ENCODE results near the gene LAMA3. TPM values are rescaled to one million over a fixed set of nuclear protein-coding genes. Genes with fewer than 3 reads are reported as not detected.

Gene LAMA3
- total RNA-seq, 2 donors from 2014 or later, result 0.07 TPM; not detected in 1

Other genes with a start within 250 kb of the LAMA3 start
- 100 to 1,000 TPM; 103 to 142 TPM for gene RIOK3, start 236.2 kb upstream of the LAMA3 start, total RNA-seq
- 10 to 100 TPM; 64.0 to 72.2 TPM for gene RMC1, start 185.9 kb upstream of the LAMA3 start, total RNA-seq
- gene NPC1, start 102.9 kb upstream of the LAMA3 start, total RNA-seq, result 10 to 100 TPM; 43.5 to 45.8 TPM
- gene ANKRD29, start 26.5 kb upstream of the LAMA3 start, total RNA-seq, result under 1 TPM; 0.25 to 0.26 TPM

All from T-helper 17 cell (primary cell).